IPS-11a (cell line): ENCODE results near the gene SESN1.
"Not testable (repeated sequence)": the region's sequence is repeated elsewhere in the genome, so short reads cannot be mapped to it uniquely, and the experiment has no call there.

Experiments
- H3K4me3 ChIP-seq: one replicate; pipeline ENCODE4 v1.5.1; 2013; ENCODE audit warnings: low read depth, low read length, control low read depth

SESN1 gene

DNA sequence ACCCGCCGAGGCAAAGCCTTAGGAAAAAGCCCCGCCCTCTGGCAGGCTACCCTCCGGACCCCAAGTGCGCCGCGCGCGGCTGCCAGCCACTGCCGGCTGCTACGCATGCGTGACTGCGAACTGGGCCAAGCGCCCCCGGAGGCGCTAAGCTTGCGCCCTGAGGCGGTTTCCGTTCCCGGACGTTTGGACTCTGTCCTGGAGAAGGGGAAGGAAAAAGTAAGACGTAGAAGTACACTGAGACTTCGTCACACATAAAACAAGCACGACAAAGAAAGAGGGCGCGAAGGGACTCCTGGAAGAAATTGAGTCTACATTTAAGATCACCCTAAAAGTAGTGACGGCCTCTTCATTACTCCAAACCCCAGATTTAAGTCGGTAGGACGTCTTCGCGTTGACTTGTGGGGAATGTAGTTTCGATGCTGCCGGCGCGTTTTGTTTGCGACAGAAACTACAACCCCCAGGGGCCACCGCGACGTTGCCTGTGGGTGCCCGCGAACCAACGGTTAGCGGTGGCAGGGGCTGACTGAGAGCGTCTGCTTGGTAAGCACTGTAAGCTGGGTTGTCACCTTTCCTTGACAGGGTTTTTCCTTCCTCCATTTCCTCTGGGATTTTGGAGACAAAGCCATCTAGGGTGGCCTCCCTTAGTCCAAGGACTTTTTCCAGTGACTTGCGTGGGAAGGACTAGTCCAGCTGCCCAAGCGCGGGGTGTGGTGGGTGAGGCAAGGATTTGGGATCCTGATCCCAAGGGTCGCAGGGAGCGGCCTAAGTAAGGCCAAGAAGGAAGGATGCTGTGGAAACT, 589 bp upstream of the SESN1 start, which contains the start of gene CEP57L1:
TSS of gene CEP57L1 (plus strand) at position 472 of the 799 bp plus-strand sequence. CDS start 49,715 bp downstream, outside the sequence.
- H3K4me3 ChIP-seq = peak within 1 kb of the TSS; percentile 85

DNA sequence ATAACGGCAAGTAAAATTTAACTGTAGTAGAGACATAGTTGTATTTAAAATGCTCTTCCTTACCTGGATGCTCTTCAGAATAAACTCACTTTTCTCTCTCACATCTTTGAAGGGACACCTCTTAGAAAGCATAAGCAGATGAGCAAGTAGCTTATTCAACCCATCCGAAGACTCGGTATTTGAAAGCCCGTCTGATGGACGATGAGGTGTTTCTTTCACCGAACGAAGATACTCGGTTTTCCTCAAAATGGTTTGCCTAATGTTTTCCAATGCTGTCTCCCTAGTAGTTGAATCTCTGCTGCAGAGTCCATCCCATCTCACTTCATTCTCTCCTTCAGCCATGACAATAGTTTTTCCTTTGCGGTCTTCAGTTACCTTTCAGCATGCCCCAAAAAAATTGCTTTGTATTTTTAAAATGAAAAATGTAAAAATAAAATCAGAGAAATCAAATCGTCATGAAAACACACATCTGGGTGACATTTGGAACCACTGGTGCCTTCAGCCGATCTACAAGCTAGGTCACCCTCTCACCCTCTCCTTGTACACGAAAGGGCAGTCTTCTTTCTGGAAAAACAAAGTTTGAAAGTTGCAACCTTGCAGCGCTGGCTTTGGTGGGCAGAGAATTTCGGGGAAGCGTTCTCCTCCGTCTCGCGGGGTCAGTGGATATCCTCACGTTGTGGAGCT, 772 bp downstream of the SESN1 start:
- peak overlapping the region; percentile 85 for H3K4me3 ChIP-seq

DNA sequence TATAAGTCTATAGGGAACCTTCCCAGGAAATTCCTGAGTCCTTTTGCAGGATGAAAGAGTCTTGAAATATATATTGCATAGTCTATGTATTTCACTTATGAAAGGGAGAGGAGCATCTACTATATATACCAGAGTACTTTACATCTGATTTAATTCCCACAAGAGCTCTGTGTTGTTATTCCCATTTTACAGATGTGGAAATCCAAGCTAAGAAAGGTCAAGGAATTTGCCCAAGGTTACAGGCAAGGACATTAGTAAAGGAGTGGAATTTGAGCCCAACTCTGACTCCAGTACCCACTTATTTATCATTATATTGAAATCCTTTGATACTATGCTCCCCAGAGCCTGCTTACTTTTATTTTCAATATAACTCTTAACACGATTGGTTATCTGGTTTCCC, 2.6 kb downstream of the SESN1 start:
- no peak overlapping the region for H3K4me3 ChIP-seq

DNA sequence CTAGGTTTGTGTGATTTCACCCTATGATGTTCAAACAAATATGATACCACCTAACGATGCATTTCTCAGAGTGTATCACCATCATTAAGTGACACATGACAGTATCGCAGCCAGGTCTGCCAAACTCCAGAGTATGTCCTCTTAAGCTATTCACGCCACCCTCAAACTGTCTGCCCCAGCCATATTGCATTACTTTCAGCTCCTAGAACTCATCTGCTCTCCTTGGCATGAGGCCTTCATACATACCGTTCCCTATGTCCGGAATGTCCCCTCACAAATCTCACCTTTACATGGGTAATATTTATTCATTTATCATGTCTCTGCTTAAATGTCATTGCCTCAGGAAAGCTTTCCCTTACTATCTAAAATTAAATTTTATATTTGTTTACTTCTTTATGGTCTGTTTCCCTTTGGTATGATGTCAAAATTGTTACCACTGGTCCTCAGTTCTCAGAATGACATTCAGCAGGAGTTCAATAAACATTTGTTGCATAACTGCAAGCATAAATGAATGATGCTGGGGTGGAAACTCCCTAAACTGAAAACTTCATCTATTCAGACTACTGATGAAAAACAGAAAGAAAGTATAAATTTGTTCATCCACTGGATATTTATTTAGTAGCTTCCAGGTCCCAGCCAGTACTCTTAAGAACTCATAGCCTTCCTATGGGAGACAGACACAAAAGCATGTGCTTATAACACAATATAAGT, 3.2 kb downstream of the SESN1 start:
- H3K4me3 ChIP-seq = no peak overlapping the region

DNA sequence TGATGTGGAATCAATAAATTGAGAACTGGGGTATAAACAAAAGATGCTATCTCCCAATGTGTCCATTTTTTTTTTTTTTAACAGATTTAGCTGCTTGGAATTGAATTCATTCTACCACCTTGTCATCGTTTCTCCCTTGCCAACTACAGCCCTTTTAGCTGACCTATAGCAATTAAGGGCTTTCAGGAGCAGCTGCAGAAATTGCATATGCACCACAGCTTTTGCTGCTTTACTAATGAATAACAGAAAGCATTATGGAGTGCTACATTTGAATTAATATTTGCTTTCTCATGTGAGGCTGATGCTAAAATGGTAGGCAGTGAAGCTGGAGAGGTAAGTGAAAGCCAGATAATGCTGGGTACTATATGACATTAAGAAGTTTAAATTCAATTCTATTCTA, 5.7 kb downstream of the SESN1 start:
- H3K4me3 ChIP-seq = no peak overlapping the region

DNA sequence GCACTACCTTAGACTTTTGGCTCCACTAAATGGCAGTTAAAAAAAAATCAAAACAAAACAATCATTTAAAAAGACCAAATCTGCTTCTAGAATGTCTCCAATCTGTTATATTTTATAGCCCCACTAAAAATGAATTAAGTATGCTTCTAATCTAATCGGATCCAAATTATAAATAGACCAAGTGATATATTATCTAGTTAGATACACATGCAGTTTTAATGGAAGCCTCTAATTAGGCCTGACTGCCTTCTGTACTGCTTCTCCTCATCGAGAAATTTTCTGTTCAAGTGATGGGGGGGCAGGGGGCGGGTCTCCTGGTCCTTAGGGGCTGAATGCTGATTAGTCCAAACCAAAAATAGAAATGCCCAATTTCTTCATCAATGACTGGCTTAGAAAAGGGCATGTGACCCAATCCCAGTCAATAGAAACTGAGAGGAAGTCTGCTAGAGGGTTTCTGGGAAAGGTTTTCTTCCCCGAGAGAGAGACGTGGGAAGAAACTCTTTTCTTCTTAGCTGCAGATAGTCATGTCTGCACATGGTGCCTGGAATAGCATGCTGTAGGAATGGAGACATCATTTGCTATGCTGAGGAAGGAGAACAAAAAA, 6.9 kb downstream of the SESN1 start:
- no peak overlapping the region for H3K4me3 ChIP-seq

DNA sequence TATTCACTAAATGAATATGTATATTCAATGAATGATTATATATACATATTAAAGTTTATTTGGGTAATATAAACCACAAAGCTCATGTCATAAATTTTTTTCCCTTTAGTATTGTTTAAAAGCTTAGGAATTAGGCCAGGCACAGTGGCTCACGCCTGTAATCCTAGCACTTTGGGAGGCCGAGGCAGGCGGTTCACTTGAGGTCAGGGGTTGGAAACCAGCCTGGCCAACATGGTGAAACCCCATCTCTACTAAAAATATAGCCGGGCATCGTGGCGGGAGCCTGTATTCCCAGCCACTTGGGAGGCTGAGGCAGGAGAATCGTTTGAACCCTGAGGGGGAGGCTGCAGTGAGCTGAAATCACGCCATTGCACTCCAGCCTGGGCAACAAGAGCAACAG, 10.5 kb downstream of the SESN1 start:
- not testable (repeated sequence) for H3K4me3 ChIP-seq

DNA sequence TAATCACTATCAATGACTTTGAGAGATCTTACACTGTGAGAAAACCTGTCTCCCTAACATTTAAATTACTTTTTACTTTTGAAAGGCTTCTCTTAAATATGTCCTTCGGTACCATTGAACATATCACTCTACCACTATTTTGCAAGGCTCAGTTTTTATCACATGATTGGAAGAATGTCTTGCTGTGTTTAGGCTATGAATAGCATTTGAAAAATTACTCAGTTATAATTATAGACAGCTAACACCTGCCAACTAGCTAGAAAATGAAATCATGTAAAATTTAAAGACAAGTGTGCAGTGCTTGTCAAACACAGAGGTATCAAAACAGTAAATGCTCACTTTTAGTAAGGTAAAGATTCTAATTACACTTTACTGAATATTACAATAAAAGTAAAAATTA, 11.0 kb downstream of the SESN1 start:
- no peak overlapping the region for H3K4me3 ChIP-seq

DNA sequence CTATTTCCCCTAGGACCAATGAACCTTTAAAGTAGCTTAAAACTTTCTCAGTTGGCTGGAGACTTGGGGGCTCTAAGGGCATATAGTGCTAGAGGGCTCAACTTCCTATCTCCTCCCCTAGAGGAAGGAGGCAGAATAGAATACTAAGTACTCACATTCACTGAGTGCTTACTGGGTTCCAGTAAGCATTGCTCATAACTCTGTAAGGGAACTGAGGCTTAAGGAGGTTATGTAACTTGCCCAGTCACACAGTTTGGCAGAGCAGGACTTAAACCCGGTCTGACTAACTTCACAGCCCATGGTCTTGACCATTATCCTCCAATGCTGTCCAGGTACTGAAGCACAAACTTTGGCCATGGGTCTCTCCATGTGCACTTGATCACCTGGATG, 12.5 kb downstream of the SESN1 start:
- no peak overlapping the region for H3K4me3 ChIP-seq

DNA sequence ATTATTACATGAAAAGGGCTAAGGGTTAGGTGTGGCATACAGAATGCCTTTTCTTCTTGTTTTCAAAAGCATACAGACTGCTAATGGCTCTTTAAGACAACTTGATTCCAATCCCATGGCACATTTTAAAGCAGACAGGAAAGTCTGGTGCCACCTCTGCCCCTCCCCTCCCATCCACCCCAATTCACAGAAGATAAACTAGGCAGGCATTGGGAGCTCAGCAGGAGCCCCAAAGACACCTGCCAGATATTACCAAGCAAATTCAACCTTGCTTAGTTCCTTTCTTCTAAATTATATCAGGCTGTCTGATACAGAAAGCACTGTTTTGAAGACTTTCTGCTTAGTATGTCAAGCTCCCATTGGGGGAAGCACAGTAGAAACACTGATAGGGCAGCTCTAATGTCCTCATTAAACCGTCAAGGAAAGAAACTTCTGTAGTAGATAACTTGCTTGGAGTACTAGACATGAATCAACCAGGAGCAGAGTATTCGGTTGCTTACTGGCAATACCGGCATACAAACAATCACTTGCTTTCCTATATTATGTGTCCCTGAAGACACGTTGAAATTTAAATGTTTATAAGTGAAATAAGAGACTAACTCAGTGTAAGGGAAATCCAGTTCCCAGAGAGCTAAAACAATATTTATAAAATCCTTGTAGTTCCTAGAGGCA, 13.0 kb downstream of the SESN1 start:
- H3K4me3 ChIP-seq = no peak overlapping the region

DNA sequence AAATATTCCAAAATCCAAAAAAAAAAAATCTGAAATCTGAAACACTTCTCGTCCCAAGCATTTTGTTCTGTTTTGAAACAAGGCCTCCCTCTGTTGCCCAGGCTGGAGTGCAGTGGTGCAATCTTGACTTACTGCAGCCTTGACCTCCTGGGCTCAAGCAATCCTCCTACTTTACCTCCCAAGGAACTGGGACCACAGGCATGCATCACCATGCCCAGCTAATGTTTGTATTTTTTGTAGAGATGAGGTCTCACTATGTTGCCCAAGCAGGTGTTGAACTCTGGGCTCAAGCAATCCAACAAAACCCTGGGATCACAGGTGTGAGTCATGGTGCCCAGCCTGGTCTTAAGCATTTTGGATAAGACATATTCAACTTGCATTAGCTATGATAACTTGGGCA, 13.6 kb downstream of the SESN1 start:
- no peak overlapping the region for H3K4me3 ChIP-seq

DNA sequence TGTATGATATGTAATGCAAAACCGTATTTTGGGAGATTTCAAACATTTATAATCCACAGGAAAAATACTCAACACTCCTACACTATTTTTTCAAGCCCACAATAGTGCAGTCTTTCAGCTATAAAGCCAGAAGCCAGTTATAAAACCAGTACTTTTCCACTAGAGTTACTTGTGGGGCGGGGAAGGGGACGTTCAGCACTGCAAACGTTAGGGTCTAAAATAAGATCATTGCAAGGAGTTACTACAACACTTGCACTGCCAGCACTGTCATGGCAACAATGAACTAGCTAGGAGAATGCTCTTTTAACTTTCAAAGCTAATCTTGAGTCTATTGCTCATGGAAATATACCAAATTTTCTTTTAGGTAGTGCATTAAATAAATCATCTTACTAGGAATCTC, 14.7 kb downstream of the SESN1 start:
- no peak overlapping the region for H3K4me3 ChIP-seq

DNA sequence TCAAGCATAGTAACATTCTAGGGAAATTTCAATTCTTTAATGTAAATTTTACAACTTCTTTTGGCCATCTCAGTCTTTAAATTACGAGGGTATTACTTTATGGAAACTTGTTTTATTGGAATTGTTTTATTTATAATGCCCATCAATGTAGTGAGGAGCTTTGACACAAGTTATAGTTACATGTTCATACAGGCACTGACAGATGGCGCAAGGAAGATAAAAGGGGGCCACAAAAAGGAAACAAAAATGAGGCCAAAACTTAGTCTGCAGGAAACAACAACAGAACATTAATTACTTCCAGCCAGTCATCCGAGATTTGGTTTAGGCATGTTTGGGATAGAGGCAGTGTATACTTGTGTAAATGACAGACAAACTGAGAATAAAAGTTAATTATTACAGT, 18.3 kb downstream of the SESN1 start:
- no peak overlapping the region for H3K4me3 ChIP-seq

DNA sequence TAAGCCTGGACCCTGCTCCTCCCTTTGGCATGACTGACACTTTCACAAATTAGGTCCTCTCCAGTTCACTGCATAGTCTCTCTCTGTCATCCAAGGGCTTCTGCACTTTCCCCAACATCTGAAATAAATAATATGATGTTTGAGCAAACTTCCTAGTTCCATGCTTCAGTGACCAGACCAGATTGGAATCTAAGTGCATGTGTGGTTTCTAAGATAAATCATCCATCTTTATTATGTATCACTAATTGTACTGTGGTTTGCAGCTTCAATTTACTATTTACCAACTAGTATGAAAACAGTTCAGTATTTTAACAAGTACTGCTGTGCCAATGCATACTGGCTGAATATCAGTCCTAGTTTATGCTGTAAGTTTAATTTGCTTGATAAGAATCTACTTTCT, 18.7 kb downstream of the SESN1 start:
- no peak overlapping the region for H3K4me3 ChIP-seq

DNA sequence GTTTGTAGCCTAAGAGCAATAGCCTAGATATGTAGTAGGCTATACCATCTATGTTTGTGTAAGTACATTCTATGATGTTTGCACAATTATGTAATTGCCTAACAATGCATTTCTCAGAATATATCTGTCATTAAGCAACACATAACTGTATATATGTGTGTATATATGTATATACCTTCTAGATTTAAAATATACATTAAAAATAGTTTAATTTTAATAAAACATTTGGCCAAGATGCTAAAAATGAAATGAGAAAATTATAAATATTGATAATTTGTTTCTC, 20.6 kb downstream of the SESN1 start:
- H3K4me3 ChIP-seq = no peak overlapping the region

DNA sequence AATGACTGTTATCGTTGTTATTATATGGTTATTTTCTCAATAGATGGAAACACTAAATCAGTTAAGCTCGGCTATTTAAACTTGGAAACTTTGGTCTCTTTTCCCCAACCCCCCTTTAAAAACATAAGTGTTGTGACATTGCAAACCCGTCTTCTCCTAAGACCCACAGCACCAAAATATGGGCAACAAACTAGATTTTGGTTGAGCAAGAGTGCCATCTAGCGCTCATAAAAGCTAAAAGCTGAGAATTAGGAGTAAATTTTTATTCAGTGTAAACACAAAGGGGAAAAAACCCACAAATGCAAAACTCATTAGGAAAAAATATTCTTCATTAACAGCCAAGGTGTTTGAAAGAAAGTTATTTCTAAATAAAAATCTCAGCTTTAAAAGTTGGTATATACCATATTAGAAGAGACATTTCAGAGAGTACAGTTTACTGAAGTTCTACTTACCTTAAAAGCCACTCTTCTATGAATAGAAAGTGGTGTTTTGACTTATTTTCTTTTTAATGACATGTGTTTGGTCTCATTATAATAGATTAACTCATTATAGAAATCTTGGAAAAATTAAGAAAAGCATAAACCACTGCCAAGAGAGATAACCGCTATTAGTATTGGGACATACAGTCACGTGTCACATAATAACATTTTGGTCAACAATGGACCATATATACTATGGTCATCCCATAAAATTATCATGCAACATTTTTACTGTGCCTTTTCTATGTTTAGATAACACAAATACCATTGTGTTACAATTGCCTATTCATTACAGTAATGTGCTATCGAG, 21.1 kb downstream of the SESN1 start:
- H3K4me3 ChIP-seq = no peak overlapping the region

DNA sequence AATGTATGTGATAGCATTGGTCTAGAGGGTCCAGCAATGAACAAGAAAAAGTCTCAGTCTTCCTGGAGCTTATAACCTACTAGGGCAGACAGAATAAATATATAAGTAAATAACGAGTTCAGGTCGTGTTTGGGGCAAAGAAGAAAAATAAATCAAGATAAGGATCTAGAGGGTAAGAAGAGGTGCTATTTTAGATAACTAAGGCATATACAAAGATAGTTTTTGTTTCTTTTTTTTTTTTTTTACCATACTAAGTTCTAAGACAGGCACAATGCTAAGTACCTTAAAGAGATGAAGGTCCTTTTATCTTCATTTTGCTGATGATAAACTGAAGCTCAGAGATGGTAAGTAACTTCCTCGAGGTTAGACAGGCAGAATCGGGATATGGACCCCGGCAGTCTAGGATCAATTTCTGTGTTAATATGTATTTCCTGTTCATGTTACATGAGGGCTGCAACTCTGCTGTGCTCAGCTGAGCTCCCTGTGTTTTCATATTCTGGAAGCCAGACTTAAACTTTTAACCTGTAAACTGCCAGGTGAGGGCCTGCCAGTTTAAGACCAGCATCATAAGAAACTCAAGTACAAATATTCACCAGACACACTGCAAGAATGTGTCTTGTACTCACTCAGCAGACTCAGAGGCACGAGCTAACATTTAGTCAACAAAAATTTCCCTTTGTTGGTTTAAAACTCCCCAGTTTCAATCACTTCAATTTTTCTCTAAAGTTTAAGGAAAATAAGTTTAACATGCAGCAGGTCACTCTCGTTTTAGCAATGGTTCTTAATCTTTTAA, 23.3 kb downstream of the SESN1 start:
- H3K4me3 ChIP-seq = no peak overlapping the region

DNA sequence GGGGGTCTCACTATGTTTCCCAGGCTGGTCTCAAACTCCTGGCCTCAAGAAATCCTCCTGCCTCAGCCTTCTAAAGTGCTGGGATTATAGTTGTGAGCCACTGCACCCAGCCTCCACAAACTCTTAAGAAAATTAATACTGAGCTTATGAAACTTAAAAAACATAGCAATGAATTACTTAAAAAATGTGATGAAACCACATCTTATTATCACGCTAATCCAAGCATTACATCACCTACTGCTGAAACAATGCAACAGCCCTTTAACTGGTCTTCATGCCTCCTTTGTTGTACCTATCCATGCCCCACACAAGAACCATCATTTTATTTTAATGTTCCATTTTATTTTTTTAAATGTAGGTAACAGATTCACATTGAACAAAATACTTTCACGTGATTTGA, 24.9 kb downstream of the SESN1 start:
- H3K4me3 ChIP-seq = no peak overlapping the region

DNA sequence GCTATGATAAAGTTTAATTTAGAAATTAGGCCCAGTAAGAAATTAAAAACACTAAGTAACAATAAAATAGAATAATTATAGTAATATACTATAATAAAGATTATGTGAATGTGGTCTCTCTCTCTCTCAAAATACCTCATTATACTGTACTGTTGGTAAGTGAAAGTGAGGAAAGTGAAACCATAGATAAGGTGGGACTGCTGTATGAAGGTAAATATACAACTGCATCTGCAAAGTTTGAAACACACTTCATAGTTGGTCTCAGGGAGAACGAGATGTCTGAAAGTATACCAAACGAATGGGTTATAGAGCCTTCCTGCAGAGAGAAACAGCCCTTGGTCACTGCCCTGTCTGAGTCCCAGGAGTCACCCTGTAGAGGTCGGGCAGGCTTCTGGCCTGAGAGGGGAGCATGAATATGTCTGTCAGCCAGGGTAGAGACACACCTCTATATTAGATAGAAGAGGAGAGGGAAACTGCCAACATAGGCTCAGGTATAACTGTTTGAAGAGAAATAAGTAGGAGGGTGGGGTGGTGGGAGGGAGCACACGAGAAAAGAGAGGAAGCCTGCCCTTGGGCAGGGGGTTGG, 31.8 kb downstream of the SESN1 start:
- no peak overlapping the region for H3K4me3 ChIP-seq
